WTC11 (cell line): Measurements from ENCODE around the gene HOXB6.

Source experiments
- TP53 ChIP-seq: sonication (generic); formaldehyde crosslinking; IDR thresholded peaks from 2 replicates; pipeline ENCODE4 v1.8.1; 2023; ENCODE audit warnings: mild to moderate bottlenecking, missing genetic modification reagents
- ZNF416 ChIP-seq: fragments of 250-450 bp; sonication (Bioruptor Pico); IDR thresholded peaks from 2 replicates; pipeline ENCODE4 v1.9.0; 2021; ENCODE audit warnings: mild to moderate bottlenecking, inconsistent platforms
- TF ChIP-seq, protein P1 (sequence below): fragments of 200-600 bp; IDR thresholded peaks from 2 replicates; pipeline ENCODE4 v1.8.0; 2022; ENCODE audit warnings: antibody characterized with exemption

DNA sequence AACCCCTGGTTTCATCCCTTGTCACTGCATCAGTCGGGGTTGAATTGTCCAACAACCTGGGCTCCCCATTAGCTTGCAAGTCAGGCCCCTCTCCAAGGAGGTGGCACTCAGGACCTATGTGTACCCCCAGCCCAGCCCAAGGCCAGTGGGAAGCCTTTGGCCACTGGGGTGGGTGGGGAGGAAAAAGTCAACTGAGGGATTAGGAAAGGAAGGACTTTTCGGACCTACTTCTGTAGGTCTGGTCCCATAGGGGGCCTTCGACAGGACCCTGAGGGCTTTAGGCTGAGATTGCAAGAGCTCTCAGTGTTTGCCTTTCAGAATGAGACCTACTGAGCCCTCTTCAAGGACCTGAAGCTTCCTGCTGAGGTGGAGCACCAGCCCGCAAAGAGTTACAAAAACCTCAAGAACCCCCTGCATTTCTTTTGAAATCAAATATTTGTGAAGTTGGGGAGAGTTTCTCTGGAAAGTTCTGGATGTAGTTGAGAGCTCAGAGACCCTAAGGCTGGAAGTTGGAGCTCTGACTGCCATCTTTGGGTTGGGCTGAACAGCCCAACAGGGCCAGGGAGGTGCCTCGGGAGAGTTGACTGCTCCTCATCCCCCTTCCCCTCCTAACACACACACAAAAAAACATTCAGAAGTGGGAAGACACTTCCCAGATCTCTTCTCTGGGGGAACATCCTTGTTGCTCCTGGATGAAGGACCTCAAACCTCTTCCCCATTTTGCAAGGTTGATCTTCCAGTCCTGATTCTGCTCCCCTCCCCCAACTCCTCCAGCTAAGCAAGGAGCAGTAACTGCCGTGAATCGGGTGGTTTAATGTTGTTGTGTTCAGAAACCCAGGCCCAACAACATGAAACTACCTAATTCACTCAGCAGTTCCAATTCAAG, 27.1 kb upstream of the HOXB6 start:
- TF ChIP-seq ZNF416 (CRISPR knock-in tag) = no peak
- TF ChIP-seq TP53 (CRISPR knock-in tag) = no peak
- TF ChIP-seq, protein P1, sequence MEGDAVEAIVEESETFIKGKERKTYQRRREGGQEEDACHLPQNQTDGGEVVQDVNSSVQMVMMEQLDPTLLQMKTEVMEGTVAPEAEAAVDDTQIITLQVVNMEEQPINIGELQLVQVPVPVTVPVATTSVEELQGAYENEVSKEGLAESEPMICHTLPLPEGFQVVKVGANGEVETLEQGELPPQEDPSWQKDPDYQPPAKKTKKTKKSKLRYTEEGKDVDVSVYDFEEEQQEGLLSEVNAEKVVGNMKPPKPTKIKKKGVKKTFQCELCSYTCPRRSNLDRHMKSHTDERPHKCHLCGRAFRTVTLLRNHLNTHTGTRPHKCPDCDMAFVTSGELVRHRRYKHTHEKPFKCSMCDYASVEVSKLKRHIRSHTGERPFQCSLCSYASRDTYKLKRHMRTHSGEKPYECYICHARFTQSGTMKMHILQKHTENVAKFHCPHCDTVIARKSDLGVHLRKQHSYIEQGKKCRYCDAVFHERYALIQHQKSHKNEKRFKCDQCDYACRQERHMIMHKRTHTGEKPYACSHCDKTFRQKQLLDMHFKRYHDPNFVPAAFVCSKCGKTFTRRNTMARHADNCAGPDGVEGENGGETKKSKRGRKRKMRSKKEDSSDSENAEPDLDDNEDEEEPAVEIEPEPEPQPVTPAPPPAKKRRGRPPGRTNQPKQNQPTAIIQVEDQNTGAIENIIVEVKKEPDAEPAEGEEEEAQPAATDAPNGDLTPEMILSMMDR = no peak
